Measurements from ENCODE around the gene TOM1.

The TOM1 gene

GRCh38 chr22:35329114-35329847, 29.6 kb downstream of the TOM1 start:
- H3K9ac ChIP-seq (ENCODE audit: low read depth, low read length) = no peak overlapping the region
- no peaks in the 10 kb centered on the region for H3K4me1 ChIP-seq (ENCODE audit: control insufficient read depth, insufficient read depth, low read length)
- H3K27me3 ChIP-seq (ENCODE audit: control insufficient read depth, insufficient read depth, low read length) = no peaks in the 10 kb centered on the region
- H3K4me3 ChIP-seq (ENCODE audit: low read depth, low read length) = no peak overlapping the region
- H3K36me3 ChIP-seq (ENCODE audit: control insufficient read depth, insufficient read depth, low read length) = peaks cover 33% of the 10 kb centered on the region
- H3K9me3 ChIP-seq (ENCODE audit: control insufficient read depth, insufficient read depth, low read length) = no peaks in the 10 kb centered on the region

GRCh38 chr22:35330258-35330861, 30.7 kb downstream of the TOM1 start:
- Histone ChIP-seq H3K9ac (ENCODE audit: low read depth, low read length) (no peak overlapping the region), H3K4me1 (ENCODE audit: control insufficient read depth, insufficient read depth, low read length) (no peaks in the 10 kb centered on the region)

GRCh38 chr22:35332278-35332677, 32.6 kb downstream of the TOM1 start:
- Histone ChIP-seq H3K9me3 (ENCODE audit: control insufficient read depth, insufficient read depth, low read length) (no peaks in the 10 kb centered on the region), H3K27me3 (ENCODE audit: control insufficient read depth, insufficient read depth, low read length) (no peaks in the 10 kb centered on the region), H3K4me3 (ENCODE audit: low read depth, low read length) (no peak overlapping the region), H3K9ac (ENCODE audit: low read depth, low read length) (no peak overlapping the region), H3K4me1 (ENCODE audit: control insufficient read depth, insufficient read depth, low read length) (no peaks in the 10 kb centered on the region), H3K36me3 (ENCODE audit: control insufficient read depth, insufficient read depth, low read length) (peaks cover 36% of the 10 kb centered on the region)

More at GRCh38 chr22:35330258-35330861, 30.7 kb downstream of the TOM1 start:
- Histone ChIP-seq H3K36me3 (ENCODE audit: control insufficient read depth, insufficient read depth, low read length) (peaks cover 32% of the 10 kb centered on the region), H3K9me3 (ENCODE audit: control insufficient read depth, insufficient read depth, low read length) (no peaks in the 10 kb centered on the region), H3K27me3 (ENCODE audit: control insufficient read depth, insufficient read depth, low read length) (no peaks in the 10 kb centered on the region), H3K4me3 (ENCODE audit: low read depth, low read length) (no peak overlapping the region)

- no peak overlapping the region for H3K9ac ChIP-seq (ENCODE audit: low read depth, low read length)
- no peak overlapping the region for H3K4me3 ChIP-seq (ENCODE audit: low read depth, low read length)
- H3K9me3 ChIP-seq (ENCODE audit: control insufficient read depth, insufficient read depth, low read length) = no peaks in the 10 kb centered on the region
- H3K27me3 ChIP-seq (ENCODE audit: control insufficient read depth, insufficient read depth, low read length) = no peaks in the 10 kb centered on the region
- no peaks in the 10 kb centered on the region for H3K4me1 ChIP-seq (ENCODE audit: control insufficient read depth, insufficient read depth, low read length)
- H3K36me3 ChIP-seq (ENCODE audit: control insufficient read depth, insufficient read depth, low read length) = peaks cover 29% of the 10 kb centered on the region
Measured at GRCh38 chr22:35333220-35333619, 33.5 kb downstream of the TOM1 start.

DNA sequence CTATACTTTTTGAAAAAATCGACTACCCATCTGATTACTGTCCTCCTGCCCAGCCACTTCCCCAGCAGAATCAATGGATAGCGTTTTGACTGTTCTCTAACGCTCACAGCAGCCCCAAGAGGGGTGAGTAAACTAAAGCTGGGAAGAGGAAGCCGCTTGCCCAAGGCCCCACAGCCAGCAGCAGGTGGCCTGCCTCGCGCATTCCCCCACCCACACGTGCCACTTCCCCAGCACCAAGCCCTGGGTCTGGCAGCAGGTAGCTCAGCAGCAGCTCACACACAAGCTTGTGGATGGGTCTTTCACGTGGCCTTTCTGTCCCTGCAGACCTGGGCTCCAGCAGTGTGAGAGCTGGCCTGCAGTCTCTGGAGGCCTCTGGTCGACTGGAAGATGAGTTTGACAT, 34.3 kb downstream of the TOM1 start:
- H3K4me1 ChIP-seq (ENCODE audit: control insufficient read depth, insufficient read depth, low read length) = no peaks in the 10 kb centered on the region
- H3K27me3 ChIP-seq (ENCODE audit: control insufficient read depth, insufficient read depth, low read length) = no peaks in the 10 kb centered on the region
- H3K9ac ChIP-seq (ENCODE audit: low read depth, low read length) = no peak overlapping the region
- H3K36me3 ChIP-seq (ENCODE audit: control insufficient read depth, insufficient read depth, low read length) = peaks cover 33% of the 10 kb centered on the region
- no peak overlapping the region for H3K4me3 ChIP-seq (ENCODE audit: low read depth, low read length)
- no peaks in the 10 kb centered on the region for H3K9me3 ChIP-seq (ENCODE audit: control insufficient read depth, insufficient read depth, low read length)

- peaks cover 33% of the 10 kb centered on the region for H3K36me3 ChIP-seq (ENCODE audit: control insufficient read depth, insufficient read depth, low read length)
- no peaks in the 10 kb centered on the region for H3K27me3 ChIP-seq (ENCODE audit: control insufficient read depth, insufficient read depth, low read length)
- H3K9me3 ChIP-seq (ENCODE audit: control insufficient read depth, insufficient read depth, low read length) = no peaks in the 10 kb centered on the region
- H3K9ac ChIP-seq (ENCODE audit: low read depth, low read length) = no peak overlapping the region
- no peak overlapping the region for H3K4me3 ChIP-seq (ENCODE audit: low read depth, low read length)
- H3K4me1 ChIP-seq (ENCODE audit: control insufficient read depth, insufficient read depth, low read length) = no peaks in the 10 kb centered on the region
Measured at GRCh38 chr22:35335468-35335867, 35.8 kb downstream of the TOM1 start.

DNA sequence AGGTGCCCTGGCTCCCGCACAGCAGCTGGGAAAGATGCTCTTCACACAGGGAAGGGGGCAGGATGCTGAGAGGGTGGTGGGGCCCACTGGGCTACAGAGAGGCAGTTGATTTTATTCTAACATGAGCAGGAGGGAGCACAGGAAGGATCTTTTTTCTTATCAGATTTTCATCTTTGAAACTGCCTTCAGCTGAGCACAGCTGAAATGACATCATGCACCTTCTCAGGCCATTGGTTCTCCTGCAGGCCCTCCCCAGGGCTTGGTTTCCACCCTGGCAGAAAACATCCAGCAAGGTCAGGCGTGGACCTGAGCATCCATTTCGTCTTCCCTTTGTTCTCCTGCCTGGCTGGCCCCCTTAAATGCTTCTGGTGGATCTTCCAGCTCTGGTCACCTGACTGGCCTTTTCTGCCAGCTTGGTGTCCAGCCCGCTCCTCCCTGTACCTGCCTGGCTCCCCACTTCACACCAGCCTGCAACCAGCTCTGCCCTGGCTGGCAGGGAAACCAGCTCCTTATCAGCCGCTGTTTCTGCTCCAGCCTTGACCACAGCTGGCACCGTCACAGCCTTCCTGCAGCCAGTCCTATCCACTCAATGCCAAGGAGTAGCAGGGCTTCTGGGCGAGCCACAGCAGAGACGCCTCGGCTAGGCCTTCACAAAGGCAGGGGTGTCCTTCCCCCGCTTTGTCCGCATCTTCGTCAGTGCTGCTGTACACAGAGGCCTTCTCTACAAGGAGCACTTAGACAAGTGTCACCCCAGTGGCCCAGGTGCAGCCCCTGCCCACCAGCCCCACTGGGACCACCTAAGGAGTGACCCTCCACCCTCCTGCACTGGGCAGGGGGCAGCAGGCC, 36.5 kb downstream of the TOM1 start:
- Histone ChIP-seq H3K9ac (ENCODE audit: low read depth, low read length) (no peak overlapping the region), H3K36me3 (ENCODE audit: control insufficient read depth, insufficient read depth, low read length) (peaks cover 33% of the 10 kb centered on the region), H3K27me3 (ENCODE audit: control insufficient read depth, insufficient read depth, low read length) (no peaks in the 10 kb centered on the region), H3K9me3 (ENCODE audit: control insufficient read depth, insufficient read depth, low read length) (no peaks in the 10 kb centered on the region), H3K4me1 (ENCODE audit: control insufficient read depth, insufficient read depth, low read length) (no peaks in the 10 kb centered on the region), H3K4me3 (ENCODE audit: low read depth, low read length) (no peak overlapping the region)

DNA sequence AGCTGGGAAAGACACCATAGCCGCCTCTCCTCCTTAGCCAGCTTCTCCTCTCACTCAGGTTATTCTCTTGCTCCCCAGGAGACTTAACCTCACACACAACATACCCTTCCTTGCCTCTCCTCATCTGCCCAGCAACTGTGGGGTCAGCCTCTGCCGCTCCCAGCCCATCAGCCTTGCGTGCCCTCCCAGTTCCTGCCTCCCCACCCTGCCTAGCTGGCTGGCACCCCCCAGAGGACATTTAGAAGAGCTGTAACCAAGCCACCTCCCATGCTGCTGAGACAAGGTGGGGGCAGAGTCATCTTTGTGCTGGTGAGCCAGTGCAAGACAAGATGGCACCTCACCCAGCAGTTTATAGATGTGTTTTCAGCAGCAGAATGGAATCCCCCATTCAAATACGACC, 38.2 kb downstream of the TOM1 start:
- Histone ChIP-seq H3K27me3 (ENCODE audit: control insufficient read depth, insufficient read depth, low read length) (no peaks in the 10 kb centered on the region), H3K4me1 (ENCODE audit: control insufficient read depth, insufficient read depth, low read length) (no peaks in the 10 kb centered on the region), H3K4me3 (ENCODE audit: low read depth, low read length) (no peak overlapping the region), H3K36me3 (ENCODE audit: control insufficient read depth, insufficient read depth, low read length) (peaks cover 33% of the 10 kb centered on the region), H3K9me3 (ENCODE audit: control insufficient read depth, insufficient read depth, low read length) (no peaks in the 10 kb centered on the region), H3K9ac (ENCODE audit: low read depth, low read length) (no peak overlapping the region)

- Histone ChIP-seq H3K36me3 (ENCODE audit: control insufficient read depth, insufficient read depth, low read length) (peaks cover 21% of the 10 kb centered on the region), H3K4me3 (ENCODE audit: low read depth, low read length) (no peak overlapping the region), H3K9ac (ENCODE audit: low read depth, low read length) (no peak overlapping the region), H3K4me1 (ENCODE audit: control insufficient read depth, insufficient read depth, low read length) (no peaks in the 10 kb centered on the region), H3K27me3 (ENCODE audit: control insufficient read depth, insufficient read depth, low read length) (no peaks in the 10 kb centered on the region), H3K9me3 (ENCODE audit: control insufficient read depth, insufficient read depth, low read length) (no peaks in the 10 kb centered on the region)
Measured at GRCh38 chr22:35341090-35341874, 41.6 kb downstream of the TOM1 start.

DNA sequence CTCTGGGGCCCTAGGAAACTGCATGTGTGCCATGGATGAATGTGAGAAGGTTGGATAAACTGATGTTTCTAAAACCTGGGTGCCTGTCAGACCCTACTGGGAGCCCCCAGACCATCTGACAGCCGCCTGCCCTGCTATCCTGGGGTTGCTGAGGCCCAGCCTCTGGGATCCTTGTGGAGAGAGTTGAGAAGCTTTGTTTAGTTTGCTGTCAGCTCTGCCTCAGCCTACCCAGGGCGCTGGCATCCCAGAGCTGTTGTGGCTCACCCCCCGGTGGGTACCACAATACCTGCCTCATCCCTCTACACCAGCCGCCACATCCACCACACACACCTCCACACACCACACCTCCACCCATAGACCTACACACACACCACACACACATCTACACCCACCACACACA, 42.7 kb downstream of the TOM1 start:
- Histone ChIP-seq H3K4me1 (ENCODE audit: control insufficient read depth, insufficient read depth, low read length) (no peaks in the 10 kb centered on the region), H3K9me3 (ENCODE audit: control insufficient read depth, insufficient read depth, low read length) (no peaks in the 10 kb centered on the region), H3K9ac (ENCODE audit: low read depth, low read length) (no peak overlapping the region), H3K36me3 (ENCODE audit: control insufficient read depth, insufficient read depth, low read length) (peaks cover 16% of the 10 kb centered on the region), H3K27me3 (ENCODE audit: control insufficient read depth, insufficient read depth, low read length) (no peaks in the 10 kb centered on the region), H3K4me3 (ENCODE audit: low read depth, low read length) (no peak overlapping the region)
